PC-3 (cell line): Measurements from ENCODE around the gene TBC1D14. TPM values are rescaled to one million over a fixed set of nuclear protein-coding genes. Genes with fewer than 3 reads are reported as not detected.

Experiments used
- ATAC-seq: fragments of 200-7000 bp; cut with Tn5 transposase; 2 replicates; pipeline ENCODE4 v1.9.1; 2020; ENCODE audit warnings: mild to moderate bottlenecking, moderate library complexity
- BruUV-seq: library from RNA; stranded (reverse); fragments of 400-500 nt; replicated peaks from 2 replicates; lab custom pipeline; 2021; lab: Mats Ljungman, UMichigan
- CTCF ChIA-PET: fragments of 300-600 bp; sonication (Branson Sonifier 250); formaldehyde crosslinking; loops from one replicate; lab custom pipeline; 2022; ENCODE audit warnings: antibody characterized with exemption; lab: Charles Lee
- POLR2A ChIA-PET: fragments of 300-600 bp; sonication (Branson Sonifier 250); formaldehyde crosslinking; loops from one replicate; lab custom pipeline; 2022; ENCODE audit warnings: antibody characterized with exemption; ENCODE audit not compliant: unreplicated experiment; lab: Charles Lee
- DNase-seq: peaks from one replicate; pipeline ENCODE4 v3.0.0-alpha.2; 2015
- H2AFZ ChIP-seq: fragments of 300-600 bp; sonication (generic); 2 replicates; pipeline ENCODE4 v1.6.0; 2016; ENCODE audit warnings: antibody characterized with exemption, low read length
- H3F3A ChIP-seq: fragments of 300-600 bp; sonication (generic); one replicate; pipeline ENCODE4 v1.6.0; 2017; ENCODE audit warnings: antibody characterized with exemption, low read length, control low read depth, mild to moderate bottlenecking; ENCODE audit not compliant: unreplicated experiment
- H3K27ac ChIP-seq: fragments of 300-600 bp; sonication (generic); 2 replicates; pipeline ENCODE4 v1.5.1; 2016; ENCODE audit warnings: mild to moderate bottlenecking, low read length
- H3K27me3 ChIP-seq: fragments of 300-600 bp; sonication (generic); 2 replicates; pipeline ENCODE4 v1.6.1; 2016; ENCODE audit warnings: low read length, mixed read lengths
- H3K36me3 ChIP-seq: fragments of 300-600 bp; sonication (generic); 2 replicates; pipeline ENCODE4 v1.6.1; 2016; ENCODE audit warnings: low read depth, mixed run types, low read length, mixed read lengths
- H3K4me1 ChIP-seq: fragments of 300-600 bp; sonication (generic); 2 replicates; pipeline ENCODE4 v1.5.1; 2016; ENCODE audit warnings: low read length; ENCODE audit not compliant: insufficient read depth
- H3K4me2 ChIP-seq: fragments of 300-600 bp; sonication (generic); 2 replicates; pipeline ENCODE4 v1.6.0; 2016; ENCODE audit warnings: low read length
- H3K4me3 ChIP-seq: fragments of 300-600 bp; sonication (generic); 2 replicates; pipeline ENCODE4 v1.5.1; 2016; ENCODE audit warnings: mild to moderate bottlenecking, low read length, mixed read lengths
- H3K79me2 ChIP-seq: fragments of 300-600 bp; sonication (generic); 2 replicates; pipeline ENCODE4 v1.6.1; 2017; ENCODE audit warnings: low read length, mixed read lengths
- H3K9ac ChIP-seq: fragments of 300-600 bp; sonication (generic); 2 replicates; pipeline ENCODE4 v1.6.0; 2016; ENCODE audit warnings: mild to moderate bottlenecking, low read length
- H3K9me2 ChIP-seq: fragments of 300-600 bp; sonication (generic); replicated peaks from 2 replicates; pipeline ENCODE4 v1.6.1; 2016; ENCODE audit warnings: mixed run types, low read length, mixed read lengths
- H3K9me3 ChIP-seq: fragments of 300-600 bp; sonication (generic); 2 replicates; pipeline ENCODE4 v1.6.1; 2016; ENCODE audit warnings: low read length, mixed read lengths
- H4K20me1 ChIP-seq: fragments of 300-600 bp; sonication (generic); 2 replicates; pipeline ENCODE4 v1.6.1; 2016; ENCODE audit warnings: low read length, mixed read lengths
- EZH2 ChIP-seq: fragments of 300-600 bp; sonication (generic); IDR thresholded peaks from one replicate; pipeline ENCODE4 v1.6.1; 2017; ENCODE audit warnings: antibody characterized with exemption, mild to moderate bottlenecking, low read length; ENCODE audit not compliant: unreplicated experiment
- EZH2phosphoT487 ChIP-seq: fragments of 300-600 bp; sonication (generic); IDR thresholded peaks from 2 replicates; pipeline ENCODE4 v1.6.1; 2018; ENCODE audit warnings: mild to moderate bottlenecking, antibody characterized with exemption, low read length, borderline replicate concordance
- intact Hi-C: fragments of 100-400 bp; cut with micrococcal nuclease; formaldehyde crosslinking; loops from 2 replicates; pipeline ENCODE4 v1.9.0; 2023
- total RNA-seq: library from RNA; depleted of rRNA; stranded (reverse); fragments of >200 nt; gene quantifications from 2 replicates; pipeline ENCODE4 v1.2.3, GENCODE V29; 2014
- TF ChIP-seq, protein P1 (sequence below): fragments of 300-600 bp; sonication (generic); conservative IDR thresholded peaks from 2 replicates; pipeline ENCODE4 v1.5.1; 2017; ENCODE audit warnings: antibody characterized with exemption, low read depth, mild to moderate bottlenecking, low read length

The TBC1D14 gene
- total RNA-seq, 1 experiment from 2014 or later = 33.0 TPM

DNA sequence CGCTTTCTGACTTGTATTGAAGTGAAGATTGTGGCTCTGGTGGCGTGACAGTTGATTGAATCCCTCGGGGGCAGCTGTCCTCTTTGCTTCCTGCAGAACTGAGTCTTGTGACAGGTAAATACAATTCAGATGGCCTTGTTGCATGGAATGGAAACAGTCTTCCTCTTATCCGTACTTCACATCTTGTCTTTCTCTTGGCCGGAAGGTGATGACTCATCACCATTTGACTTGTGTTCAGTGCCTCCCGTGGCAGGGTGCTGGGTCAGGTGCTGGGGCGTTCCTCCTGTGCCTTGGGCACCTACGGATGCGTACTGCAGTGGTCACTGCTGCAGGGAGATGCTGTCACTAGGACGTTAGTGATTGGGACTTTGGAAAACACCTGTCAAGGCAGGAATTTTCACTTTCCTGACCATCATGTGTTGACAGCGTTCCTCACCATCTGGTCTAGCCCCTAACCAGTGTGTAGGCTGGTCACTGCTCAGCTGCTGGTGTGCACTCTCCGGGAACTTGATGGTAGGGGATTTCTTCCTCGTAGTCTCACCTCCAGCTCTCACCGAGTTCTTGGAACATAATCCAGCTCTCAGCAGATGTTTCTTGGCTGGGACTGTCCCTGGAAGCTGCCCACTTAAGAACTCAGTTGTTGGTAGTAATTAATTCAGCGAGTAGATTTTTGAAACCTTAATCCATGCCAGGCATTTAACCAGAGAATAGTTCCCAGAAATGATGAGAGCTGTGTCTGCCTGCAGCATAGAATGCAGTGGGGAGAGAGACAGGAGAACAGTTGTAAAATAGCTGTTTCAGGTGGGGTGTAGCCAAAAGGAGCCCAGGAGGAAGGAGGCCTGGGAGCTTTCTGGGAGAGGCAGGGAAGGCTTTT is 7.2 kb downstream of the TBC1D14 start:
- H3K9ac ChIP-seq = no peak overlapping the region
- no peak overlapping the region for H3K4me2 ChIP-seq
- DNase-seq (no peak), ATAC-seq (no peak)
- no peaks in the 10 kb centered on the region for H3F3A ChIP-seq
- H3K4me3 ChIP-seq = no peak overlapping the region
- no peaks in the 10 kb centered on the region for H3K36me3 ChIP-seq
- ChIA-PET CTCF (no interaction called here), POLR2A (no interaction called here)
- H3K27ac ChIP-seq = no peak overlapping the region
- no peaks in the 10 kb centered on the region for H3K4me1 ChIP-seq
- no peaks in the 10 kb centered on the region for H3K27me3 ChIP-seq
- no peak overlapping the region for H2AFZ ChIP-seq
- H3K9me2 ChIP-seq = no peaks in the 10 kb centered on the region
- peaks cover 17% of the 10 kb centered on the region for H3K79me2 ChIP-seq
- intact Hi-C loops = no loop called here
- no peaks in the 10 kb centered on the region for H4K20me1 ChIP-seq
- no peaks in the 10 kb centered on the region for H3K9me3 ChIP-seq
- BruUV-seq = no TSS peak
- TF ChIP-seq EZH2phosphoT487 = no peak
- TF ChIP-seq EZH2 = no peak
- TF ChIP-seq, protein P1, sequence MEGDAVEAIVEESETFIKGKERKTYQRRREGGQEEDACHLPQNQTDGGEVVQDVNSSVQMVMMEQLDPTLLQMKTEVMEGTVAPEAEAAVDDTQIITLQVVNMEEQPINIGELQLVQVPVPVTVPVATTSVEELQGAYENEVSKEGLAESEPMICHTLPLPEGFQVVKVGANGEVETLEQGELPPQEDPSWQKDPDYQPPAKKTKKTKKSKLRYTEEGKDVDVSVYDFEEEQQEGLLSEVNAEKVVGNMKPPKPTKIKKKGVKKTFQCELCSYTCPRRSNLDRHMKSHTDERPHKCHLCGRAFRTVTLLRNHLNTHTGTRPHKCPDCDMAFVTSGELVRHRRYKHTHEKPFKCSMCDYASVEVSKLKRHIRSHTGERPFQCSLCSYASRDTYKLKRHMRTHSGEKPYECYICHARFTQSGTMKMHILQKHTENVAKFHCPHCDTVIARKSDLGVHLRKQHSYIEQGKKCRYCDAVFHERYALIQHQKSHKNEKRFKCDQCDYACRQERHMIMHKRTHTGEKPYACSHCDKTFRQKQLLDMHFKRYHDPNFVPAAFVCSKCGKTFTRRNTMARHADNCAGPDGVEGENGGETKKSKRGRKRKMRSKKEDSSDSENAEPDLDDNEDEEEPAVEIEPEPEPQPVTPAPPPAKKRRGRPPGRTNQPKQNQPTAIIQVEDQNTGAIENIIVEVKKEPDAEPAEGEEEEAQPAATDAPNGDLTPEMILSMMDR = no peak

DNA sequence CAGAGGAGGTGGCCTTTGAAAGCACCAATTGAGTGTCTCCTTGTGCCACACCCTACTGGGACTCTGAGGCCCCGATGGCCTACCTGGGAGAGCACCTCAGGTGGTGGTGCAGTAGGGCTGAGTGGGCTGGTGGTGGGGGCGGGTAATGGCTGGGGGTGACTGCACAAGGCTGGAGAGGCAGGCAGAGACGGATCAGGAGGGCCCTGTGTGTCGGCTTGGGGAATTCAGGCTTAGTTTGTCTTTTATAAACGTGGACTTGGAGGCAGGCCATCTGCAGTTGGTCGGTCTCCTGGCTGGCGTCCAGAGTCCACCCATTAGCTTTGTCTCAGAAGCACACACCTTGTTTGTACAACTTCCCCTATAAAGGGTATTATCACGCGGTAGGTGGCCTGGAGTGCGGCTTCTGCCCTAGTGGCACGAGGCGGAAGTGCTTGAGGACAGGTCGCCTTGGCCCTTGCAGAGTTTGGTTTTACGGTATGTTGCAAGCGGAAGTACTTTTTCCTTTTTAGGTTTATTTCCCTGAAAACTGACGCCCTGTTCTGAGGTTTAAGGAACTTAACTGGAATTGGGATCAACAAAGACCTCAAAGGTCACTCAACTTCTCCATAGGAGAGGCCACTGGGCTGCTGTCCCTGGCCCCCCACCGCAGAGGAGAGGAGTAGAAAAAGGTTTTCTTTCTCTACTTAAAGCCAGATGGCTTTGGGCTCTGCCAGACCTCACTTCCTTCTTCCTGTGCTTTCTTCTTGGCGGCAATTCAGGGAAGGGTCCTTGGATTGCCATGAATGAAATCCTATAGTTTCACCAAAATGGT is 8.0 kb downstream of the TBC1D14 start:
- Histone ChIP-seq H3F3A (no peaks in the 10 kb centered on the region), H3K4me2 (no peak overlapping the region), H3K79me2 (peaks cover 16% of the 10 kb centered on the region), H2AFZ (no peak overlapping the region), H3K27me3 (no peaks in the 10 kb centered on the region), H3K9ac (no peak overlapping the region), H3K9me3 (no peaks in the 10 kb centered on the region), H3K4me3 (no peak overlapping the region), H4K20me1 (no peaks in the 10 kb centered on the region), H3K36me3 (no peaks in the 10 kb centered on the region), H3K27ac (no peak overlapping the region), H3K9me2 (no peaks in the 10 kb centered on the region), H3K4me1 (no peaks in the 10 kb centered on the region)
- DNase-seq (peak; percentile 24), ATAC-seq (peak; percentile 62)
- no TSS peak for BruUV-seq
- POLR2A ChIA-PET = no interaction called here
- CTCF ChIA-PET = no interaction called here
- intact Hi-C loops = no loop called here
- no peak for TF ChIP-seq EZH2
- TF ChIP-seq, protein P1 = peak; percentile 36; the same call in 1 of the 2 replicates
